GM12865 (cell line): ENCODE data around the gene ANKH.
"Not testable (repeated sequence)": the region's sequence is repeated elsewhere in the genome, so short reads cannot be mapped to it uniquely, and the experiment has no call there.

Experiments used
- DNase-seq: peaks from one replicate; pipeline ENCODE4 v3.0.0; 2010; ENCODE audit warnings: low read depth
- H3K4me3 ChIP-seq: 2 replicates; pipeline ENCODE4 v1.5.1; 2011; ENCODE audit warnings: mild to moderate bottlenecking, low read depth, low read length, control low read depth
- TF ChIP-seq, protein P1 (sequence below): IDR thresholded peaks from 2 replicates; pipeline ENCODE4 v1.5.1; 2011; ENCODE audit warnings: low read length, control low read depth, low read depth, inconsistent platforms; ENCODE audit not compliant: insufficient read depth; ENCODE audit errors: missing control alignments

Gene ANKH

GRCh38 chr5:14809369-14810155, 62.0 kb downstream of the ANKH start:
- TF ChIP-seq, protein P1, sequence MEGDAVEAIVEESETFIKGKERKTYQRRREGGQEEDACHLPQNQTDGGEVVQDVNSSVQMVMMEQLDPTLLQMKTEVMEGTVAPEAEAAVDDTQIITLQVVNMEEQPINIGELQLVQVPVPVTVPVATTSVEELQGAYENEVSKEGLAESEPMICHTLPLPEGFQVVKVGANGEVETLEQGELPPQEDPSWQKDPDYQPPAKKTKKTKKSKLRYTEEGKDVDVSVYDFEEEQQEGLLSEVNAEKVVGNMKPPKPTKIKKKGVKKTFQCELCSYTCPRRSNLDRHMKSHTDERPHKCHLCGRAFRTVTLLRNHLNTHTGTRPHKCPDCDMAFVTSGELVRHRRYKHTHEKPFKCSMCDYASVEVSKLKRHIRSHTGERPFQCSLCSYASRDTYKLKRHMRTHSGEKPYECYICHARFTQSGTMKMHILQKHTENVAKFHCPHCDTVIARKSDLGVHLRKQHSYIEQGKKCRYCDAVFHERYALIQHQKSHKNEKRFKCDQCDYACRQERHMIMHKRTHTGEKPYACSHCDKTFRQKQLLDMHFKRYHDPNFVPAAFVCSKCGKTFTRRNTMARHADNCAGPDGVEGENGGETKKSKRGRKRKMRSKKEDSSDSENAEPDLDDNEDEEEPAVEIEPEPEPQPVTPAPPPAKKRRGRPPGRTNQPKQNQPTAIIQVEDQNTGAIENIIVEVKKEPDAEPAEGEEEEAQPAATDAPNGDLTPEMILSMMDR: no peak
- DNase-seq: peak; percentile 94
- peak overlapping the region; percentile 43 for H3K4me3 ChIP-seq

DNA sequence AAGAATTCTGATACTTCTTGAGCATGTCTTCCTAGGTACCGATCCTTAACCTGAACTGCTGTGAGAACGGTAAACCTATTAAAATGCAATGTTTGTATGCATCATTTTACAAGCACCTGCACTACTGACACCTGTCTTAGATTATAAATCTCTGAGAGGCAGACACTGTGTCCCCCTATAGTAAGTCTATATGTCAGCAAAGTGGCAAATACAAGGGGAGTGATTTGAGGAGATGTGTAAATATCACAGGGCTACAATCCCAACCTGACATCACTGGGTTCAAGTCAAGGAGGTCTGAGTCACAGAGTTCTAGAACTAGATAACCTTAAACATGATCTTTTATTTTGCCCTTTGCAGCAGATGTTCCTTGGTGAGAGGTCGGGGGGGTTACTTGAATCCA, 64.1 kb downstream of the ANKH start:
- TF ChIP-seq, protein P1: no peak
- no peak overlapping the region for H3K4me3 ChIP-seq
- DNase-seq: no peak

- H3K4me3 ChIP-seq: no peak overlapping the region
- no peak for DNase-seq
Observed at GRCh38 chr5:14806456-14806855, 65.1 kb downstream of the ANKH start.

DNA sequence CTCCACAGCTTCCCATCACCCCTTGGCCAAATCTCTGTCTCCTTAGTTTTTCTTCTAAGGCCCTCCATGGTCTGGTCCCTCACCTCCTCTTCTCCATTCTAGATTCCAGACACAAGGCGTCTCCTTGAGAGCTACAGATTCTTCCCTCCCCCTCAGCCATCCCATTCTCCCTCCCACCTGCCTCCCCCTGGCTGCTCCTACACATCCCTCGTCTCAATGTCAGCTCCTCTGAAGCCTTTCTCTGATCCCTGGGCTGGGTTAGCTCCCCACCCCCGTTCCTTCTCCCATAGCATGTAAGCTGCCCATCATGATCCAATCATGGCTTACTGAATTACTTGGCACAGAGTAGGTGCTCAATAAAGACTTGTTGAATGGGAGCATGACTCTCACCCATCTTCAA, 69.0 kb downstream of the ANKH start:
- TF ChIP-seq, protein P1: no peak
- H3K4me3 ChIP-seq: no peak overlapping the region
- DNase-seq: no peak

More at GRCh38 chr5:14806456-14806855, 65.1 kb downstream of the ANKH start:
- TF ChIP-seq, protein P1: no peak

DNA sequence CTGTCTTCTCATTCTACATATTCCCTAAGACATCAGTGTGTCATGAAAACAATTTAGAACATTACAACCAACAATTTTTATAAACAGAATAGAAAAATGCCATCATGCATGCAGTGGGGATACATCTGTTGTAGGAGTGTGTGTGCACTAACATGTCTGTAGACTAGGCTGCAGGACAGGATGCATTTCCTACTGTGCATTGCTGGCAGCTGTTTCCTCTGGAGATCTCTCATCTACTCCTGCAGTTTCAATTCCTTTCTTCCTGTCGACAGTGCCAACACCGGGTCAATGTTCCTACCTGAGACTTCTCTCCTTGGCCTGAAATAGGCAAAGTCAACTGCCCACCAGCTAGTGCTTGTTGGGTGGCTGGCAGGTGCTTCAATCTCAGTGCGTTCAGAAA, 69.8 kb downstream of the ANKH start:
- no peak for DNase-seq
- TF ChIP-seq, protein P1: no peak

GRCh38 chr5:14797385-14797784, 74.2 kb downstream of the ANKH start:
- H3K4me3 ChIP-seq, DNase-seq: not testable (repeated sequence)

More for the DNA sequence above, 69.8 kb downstream of the ANKH start:
- no peak overlapping the region for H3K4me3 ChIP-seq

- no peak for DNase-seq
- TF ChIP-seq, protein P1: no peak
- no peak overlapping the region for H3K4me3 ChIP-seq
Observed at GRCh38 chr5:14794583-14795230, 76.9 kb downstream of the ANKH start.
